ENCODE data around the gene GXYLT1. TPM values are rescaled to one million over a fixed set of nuclear protein-coding genes. Genes with fewer than 3 reads are reported as not detected.

The GXYLT1 gene
- total RNA-seq, 2 experiments from 2014 or later: 8.4 to 8.7 TPM

GRCh38 chr12:42104784-42105183 is 39.9 kb downstream of the GXYLT1 start:
- Mint-ChIP-seq H3K27me3 (no peaks in the 10 kb centered on the region), H3K9me3 (ENCODE audit: low read depth) (no peaks in the 10 kb centered on the region), H3K4me1 (no peaks in the 10 kb centered on the region), H3K4me3 (no peak overlapping the region), H3K36me3 (peaks cover 8% of the 10 kb centered on the region), H3K27ac (no peak overlapping the region)
- ATAC-seq (no peak), DNase-seq (no peak)
- CTCF ChIA-PET: interaction anchor here (1.3 kb wide), 1 partner anchor 15 kb away, joined by 3 read pairs; no protein-coding TSS in a partner anchor

GRCh38 chr12:42104087-42104486 is 40.6 kb downstream of the GXYLT1 start:
- Mint-ChIP-seq H3K27me3 (no peaks in the 10 kb centered on the region), H3K36me3 (peaks cover 7% of the 10 kb centered on the region), H3K4me1 (no peaks in the 10 kb centered on the region), H3K27ac (no peak overlapping the region), H3K9me3 (ENCODE audit: low read depth) (no peaks in the 10 kb centered on the region), H3K4me3 (no peak overlapping the region)
- ATAC-seq (no peak), DNase-seq (no peak)
- CTCF ChIA-PET: interaction anchor here (1.3 kb wide), 1 partner anchor 15 kb away, joined by 3 read pairs; no protein-coding TSS in a partner anchor

GRCh38 chr12:42103155-42103554 is 41.5 kb downstream of the GXYLT1 start:
- H3K36me3 Mint-ChIP-seq: peaks cover 4% of the 10 kb centered on the region
- CTCF ChIA-PET: no interaction called here
- DNase-seq: no peak
- H3K27ac Mint-ChIP-seq: no peak overlapping the region
- H3K27me3 Mint-ChIP-seq: no peaks in the 10 kb centered on the region
- peaks cover 2% of the 10 kb centered on the region for H3K4me1 Mint-ChIP-seq
- no peak for ATAC-seq
- no peak overlapping the region for H3K4me3 Mint-ChIP-seq
- H3K9me3 Mint-ChIP-seq (ENCODE audit: low read depth): no peaks in the 10 kb centered on the region

GRCh38 chr12:42102720-42103119 is 42.0 kb downstream of the GXYLT1 start:
- peaks cover 5% of the 10 kb centered on the region for H3K4me1 Mint-ChIP-seq
- no peaks in the 10 kb centered on the region for H3K9me3 Mint-ChIP-seq (ENCODE audit: low read depth)
- H3K27me3 Mint-ChIP-seq: no peaks in the 10 kb centered on the region
- CTCF ChIA-PET: interaction anchor here (0.6 kb wide), 1 partner anchor 1854 kb away, joined by 4 read pairs; no protein-coding TSS in a partner anchor
- no peak overlapping the region for H3K27ac Mint-ChIP-seq
- ATAC-seq (no peak), DNase-seq (no peak)
- peaks cover 5% of the 10 kb centered on the region for H3K36me3 Mint-ChIP-seq
- no peak overlapping the region for H3K4me3 Mint-ChIP-seq

- DNase-seq: no peak
- Mint-ChIP-seq H3K4me1 (peaks cover 21% of the 10 kb centered on the region), H3K4me3 (no peak overlapping the region), H3K9me3 (ENCODE audit: low read depth) (no peaks in the 10 kb centered on the region), H3K27ac (no peak overlapping the region), H3K27me3 (no peaks in the 10 kb centered on the region), H3K36me3 (peaks cover 11% of the 10 kb centered on the region)
- ATAC-seq: no peak
- CTCF ChIA-PET: no interaction called here
Measured at GRCh38 chr12:42099433-42099832, 45.2 kb downstream of the GXYLT1 start.

- ATAC-seq (peak; percentile 83), DNase-seq (no peak)
- peaks cover 26% of the 10 kb centered on the region for H3K4me1 Mint-ChIP-seq
- peak overlapping the region; percentile 96 for H3K27ac Mint-ChIP-seq
- peak overlapping the region; percentile 85 for H3K4me3 Mint-ChIP-seq
- no peaks in the 10 kb centered on the region for H3K9me3 Mint-ChIP-seq (ENCODE audit: low read depth)
- no peaks in the 10 kb centered on the region for H3K27me3 Mint-ChIP-seq
- CTCF ChIA-PET: interaction anchor here (1.2 to 1.5 kb wide), 2 partner anchors 141 to 274 kb away, joined by 3 to 4 read pairs; no protein-coding TSS in a partner anchor
- peaks cover 11% of the 10 kb centered on the region for H3K36me3 Mint-ChIP-seq
Measured at GRCh38 chr12:42097971-42098370, 46.7 kb downstream of the GXYLT1 start.

GRCh38 chr12:42094277-42094676 is 50.4 kb downstream of the GXYLT1 start:
- Mint-ChIP-seq H3K27me3 (no peaks in the 10 kb centered on the region), H3K36me3 (peaks cover 19% of the 10 kb centered on the region), H3K27ac (peak overlapping the region; percentile 32), H3K4me3 (no peak overlapping the region), H3K9me3 (ENCODE audit: low read depth) (no peaks in the 10 kb centered on the region), H3K4me1 (peaks cover 26% of the 10 kb centered on the region)
- CTCF ChIA-PET: interaction anchor here (1.2 kb wide), 1 partner anchor 238 kb away, joined by 3 read pairs; no protein-coding TSS in a partner anchor
- DNase-seq (peak; percentile 52), ATAC-seq (peak; percentile 87)

- no peak for ATAC-seq
- no peak overlapping the region for H3K27ac Mint-ChIP-seq
Measured at GRCh38 chr12:42091769-42092168, 52.9 kb downstream of the GXYLT1 start.

GRCh38 chr12:42090899-42091298 is 53.8 kb downstream of the GXYLT1 start:
- Mint-ChIP-seq H3K27me3 (no peaks in the 10 kb centered on the region), H3K4me1 (peaks cover 11% of the 10 kb centered on the region), H3K9me3 (ENCODE audit: low read depth) (no peaks in the 10 kb centered on the region), H3K36me3 (peaks cover 18% of the 10 kb centered on the region), H3K4me3 (no peak overlapping the region), H3K27ac (no peak overlapping the region)
- ATAC-seq (no peak), DNase-seq (no peak)
- CTCF ChIA-PET: no interaction called here

More at GRCh38 chr12:42091769-42092168, 52.9 kb downstream of the GXYLT1 start:
- Mint-ChIP-seq H3K4me1 (peaks cover 15% of the 10 kb centered on the region), H3K27me3 (no peaks in the 10 kb centered on the region), H3K9me3 (ENCODE audit: low read depth) (no peaks in the 10 kb centered on the region), H3K4me3 (no peak overlapping the region), H3K36me3 (peaks cover 22% of the 10 kb centered on the region)
- CTCF ChIA-PET: interaction anchor here (0.7 kb wide), 1 partner anchor 68 kb away, joined by 3 read pairs; no protein-coding TSS in a partner anchor
- no peak for DNase-seq

- Mint-ChIP-seq H3K36me3 (peaks cover 14% of the 10 kb centered on the region), H3K4me3 (no peak overlapping the region), H3K9me3 (ENCODE audit: low read depth) (no peaks in the 10 kb centered on the region), H3K27ac (no peak overlapping the region), H3K4me1 (no peaks in the 10 kb centered on the region), H3K27me3 (no peaks in the 10 kb centered on the region)
- CTCF ChIA-PET: interaction anchor here (0.9 kb wide), 1 partner anchor 246 kb away, joined by 3 read pairs; no protein-coding TSS in a partner anchor
- no peak for DNase-seq
- no peak for ATAC-seq
Measured at GRCh38 chr12:42086031-42086430, 58.6 kb downstream of the GXYLT1 start.

GRCh38 chr12:42085594-42085993 is 59.1 kb downstream of the GXYLT1 start:
- Mint-ChIP-seq H3K27ac (no peak overlapping the region), H3K36me3 (peaks cover 14% of the 10 kb centered on the region), H3K9me3 (ENCODE audit: low read depth) (no peaks in the 10 kb centered on the region), H3K27me3 (no peaks in the 10 kb centered on the region), H3K4me1 (no peaks in the 10 kb centered on the region), H3K4me3 (no peak overlapping the region)
- DNase-seq (no peak), ATAC-seq (no peak)
- CTCF ChIA-PET: interaction anchor here (0.9 kb wide), 1 partner anchor 247 kb away, joined by 3 read pairs; no protein-coding TSS in a partner anchor

GRCh38 chr12:42084522-42084921 is 60.2 kb downstream of the GXYLT1 start:
- ATAC-seq (no peak), DNase-seq (no peak)
- Mint-ChIP-seq H3K4me1 (peaks cover 2% of the 10 kb centered on the region), H3K4me3 (no peak overlapping the region), H3K27ac (no peak overlapping the region), H3K9me3 (ENCODE audit: low read depth) (no peaks in the 10 kb centered on the region), H3K27me3 (no peaks in the 10 kb centered on the region), H3K36me3 (peaks cover 10% of the 10 kb centered on the region)
- CTCF ChIA-PET: no interaction called here

GRCh38 chr12:42076976-42077375 is 67.7 kb downstream of the GXYLT1 start:
- no peaks in the 10 kb centered on the region for H3K27me3 Mint-ChIP-seq
- DNase-seq: no peak
- H3K9me3 Mint-ChIP-seq (ENCODE audit: low read depth): peaks cover 4% of the 10 kb centered on the region
- peaks cover 1% of the 10 kb centered on the region for H3K36me3 Mint-ChIP-seq
- H3K4me3 Mint-ChIP-seq: no peak overlapping the region
- no peak overlapping the region for H3K27ac Mint-ChIP-seq
- peaks cover 2% of the 10 kb centered on the region for H3K4me1 Mint-ChIP-seq
- CTCF ChIA-PET: no interaction called here
- ATAC-seq: no peak

- H3K27ac Mint-ChIP-seq: no peak overlapping the region
- DNase-seq (no peak), ATAC-seq (no peak)
- H3K4me1 Mint-ChIP-seq: no peaks in the 10 kb centered on the region
- no peaks in the 10 kb centered on the region for H3K36me3 Mint-ChIP-seq
- peaks cover 2% of the 10 kb centered on the region for H3K27me3 Mint-ChIP-seq
- peaks cover 4% of the 10 kb centered on the region for H3K9me3 Mint-ChIP-seq (ENCODE audit: low read depth)
- CTCF ChIA-PET: no interaction called here
- no peak overlapping the region for H3K4me3 Mint-ChIP-seq
Measured at GRCh38 chr12:42070036-42070435, 74.6 kb downstream of the GXYLT1 start.
